Activated effector memory CD4-positive, alpha-beta T cell treated with Interleukin-2 at 50 U/mL for 16 hours (primary cell): ENCODE measurements around the gene ANAPC7.
"Not testable (repeated sequence)": the region's sequence is repeated elsewhere in the genome, so short reads cannot be mapped to it uniquely, and the experiment has no call there.

Experiments
- DNase-seq: peaks from one replicate; pipeline ENCODE4 v3.0.0-alpha.2; 2020

Gene ANAPC7

DNA sequence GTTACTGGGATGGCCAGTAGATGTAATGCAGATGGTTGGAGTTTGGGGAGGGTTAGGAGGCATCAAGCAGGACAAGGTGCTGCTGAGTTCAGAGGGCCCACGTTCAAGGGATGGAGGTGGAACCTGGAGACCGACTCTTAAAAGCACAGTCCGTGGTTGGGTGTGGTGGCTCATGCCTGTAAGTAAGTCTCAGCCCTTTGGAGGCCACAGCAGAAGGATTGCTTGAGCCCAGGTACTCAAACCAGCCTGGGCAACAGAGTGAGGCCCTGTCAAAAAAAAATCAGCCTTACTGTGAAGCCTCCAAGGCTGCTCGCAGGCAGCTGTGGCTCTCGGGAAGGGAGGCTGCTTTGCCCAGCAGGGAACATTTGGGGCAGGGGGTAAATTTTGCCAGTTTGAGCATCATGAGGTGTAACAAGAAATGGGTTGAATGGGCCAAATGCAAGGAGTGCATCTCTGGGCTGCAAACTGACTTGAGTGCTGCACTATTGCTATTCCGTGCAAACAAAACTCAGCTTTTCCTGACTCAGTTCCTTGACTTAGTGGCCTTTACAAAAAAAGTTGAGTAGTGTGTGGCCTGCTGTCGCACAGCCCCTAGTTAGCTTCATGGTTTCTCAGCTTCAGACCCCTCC, 55.0 kb downstream of the ANAPC7 start:
- DNase-seq: no peak

DNA sequence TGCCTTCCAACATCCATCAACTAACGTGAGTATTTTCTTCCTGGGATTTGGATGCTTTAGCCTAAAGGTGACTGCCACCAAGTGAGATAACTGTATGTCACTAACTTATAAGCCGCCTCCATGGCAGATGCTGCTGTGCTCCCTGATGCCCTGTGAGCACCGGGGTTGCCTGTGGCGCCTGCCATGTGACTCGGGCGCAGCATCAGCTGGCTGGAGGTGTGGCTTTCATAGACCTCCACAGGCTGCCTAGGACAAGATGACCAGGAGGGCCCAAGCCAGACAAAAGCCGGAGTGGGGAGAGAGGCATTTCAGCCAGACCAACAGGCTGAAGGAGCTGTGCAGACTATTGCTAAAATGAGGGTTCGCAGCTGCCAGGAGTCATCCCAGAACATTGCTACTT, 55.7 kb downstream of the ANAPC7 start:
- DNase-seq: no peak

DNA sequence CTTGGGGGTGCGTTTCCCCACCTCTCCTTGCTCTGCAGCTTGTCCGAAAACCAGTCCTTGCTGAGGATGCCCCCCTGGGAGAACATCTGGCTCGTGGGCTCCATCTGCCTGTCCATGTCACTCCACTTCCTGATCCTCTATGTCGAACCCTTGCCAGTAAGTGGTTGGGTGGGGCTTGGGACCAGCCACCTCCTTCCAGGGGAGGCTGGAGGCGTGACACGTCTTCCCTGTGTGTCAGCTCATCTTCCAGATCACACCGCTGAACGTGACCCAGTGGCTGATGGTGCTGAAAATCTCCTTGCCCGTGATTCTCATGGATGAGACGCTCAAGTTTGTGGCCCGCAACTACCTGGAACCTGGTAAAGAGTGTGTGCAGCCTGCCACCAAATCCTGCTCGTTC, 57.5 kb downstream of the ANAPC7 start:
- DNase-seq: no peak

DNA sequence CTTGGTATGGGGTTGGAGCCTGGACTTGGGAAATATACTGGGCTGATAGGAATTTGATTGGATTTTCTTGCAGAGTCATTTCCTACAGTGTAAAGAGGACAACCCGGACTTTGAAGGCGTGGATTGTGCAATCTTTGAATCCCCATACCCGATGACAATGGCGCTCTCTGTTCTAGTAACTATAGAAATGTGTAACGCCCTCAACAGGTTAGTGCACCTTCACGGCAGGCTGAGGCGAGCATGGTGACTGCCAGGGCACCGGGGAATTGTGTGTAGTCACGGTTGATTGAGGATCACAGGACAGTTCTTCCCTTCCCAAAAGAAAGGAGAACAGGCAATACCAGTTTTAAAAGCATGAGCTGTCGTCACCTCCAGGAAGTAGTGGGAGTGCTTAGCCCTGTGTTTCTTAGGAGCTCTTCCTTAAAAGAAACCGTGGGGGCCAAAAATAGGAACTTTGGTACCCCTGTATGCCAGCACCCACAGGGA, 58.3 kb downstream of the ANAPC7 start:
- no peak for DNase-seq

DNA sequence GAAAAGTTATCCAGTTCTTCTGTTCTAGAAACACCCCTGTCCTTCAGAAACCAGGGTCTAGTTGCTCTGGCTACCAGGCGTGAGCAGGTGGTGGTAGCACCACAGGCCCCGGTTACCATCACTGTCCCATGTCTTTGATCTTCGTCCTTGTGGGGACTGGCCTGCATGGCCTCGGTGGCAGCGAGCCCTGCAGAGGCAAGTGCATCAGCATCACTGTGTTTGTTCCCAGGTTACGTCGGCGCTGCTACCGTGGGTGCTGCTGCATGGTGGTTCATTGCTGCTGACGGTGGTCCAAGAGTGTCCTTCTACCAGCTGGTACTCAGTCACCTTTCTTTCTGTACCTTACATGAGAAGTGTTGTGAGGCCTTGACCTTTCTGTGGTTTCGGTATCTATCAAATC, 58.9 kb downstream of the ANAPC7 start:
- no peak for DNase-seq

DNA sequence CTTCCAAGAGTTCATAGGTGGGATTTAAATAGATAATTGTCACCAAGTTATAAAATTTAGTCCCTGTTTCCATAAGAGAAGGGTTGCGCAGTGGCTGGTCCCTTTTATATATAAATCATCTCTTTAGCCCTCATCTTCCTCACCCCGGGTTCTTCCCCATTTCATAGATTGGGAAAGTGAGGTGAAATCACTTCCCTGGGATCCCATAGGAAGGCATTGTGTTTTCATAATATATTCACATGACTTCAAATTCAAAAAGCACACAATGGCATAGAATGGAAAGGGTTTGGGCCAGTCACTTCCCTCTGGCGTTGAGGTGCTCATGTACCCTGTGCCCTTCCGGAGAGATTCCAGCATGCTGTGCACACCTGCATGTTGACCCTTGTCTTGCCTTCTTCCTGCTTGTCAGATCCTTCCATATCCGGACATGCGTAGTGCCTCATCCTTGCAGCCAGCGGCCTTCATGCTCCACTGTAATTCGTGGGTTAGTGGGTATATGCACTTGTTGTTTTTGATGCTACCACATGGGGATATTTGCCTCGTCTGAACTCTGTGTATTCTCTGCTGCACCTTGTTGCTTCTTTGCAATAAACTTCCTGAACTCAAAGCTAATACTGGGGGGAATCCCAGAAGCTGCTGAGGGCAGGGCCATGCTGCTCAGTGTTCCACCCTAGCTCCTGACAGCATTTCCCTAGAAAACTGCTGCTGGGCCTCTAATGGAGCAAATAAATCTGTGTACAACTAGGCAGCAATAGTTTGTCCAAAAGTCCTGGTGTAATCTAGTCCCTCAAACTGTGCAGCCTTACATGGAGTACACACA, 59.6 kb downstream of the ANAPC7 start:
- DNase-seq: no peak

DNA sequence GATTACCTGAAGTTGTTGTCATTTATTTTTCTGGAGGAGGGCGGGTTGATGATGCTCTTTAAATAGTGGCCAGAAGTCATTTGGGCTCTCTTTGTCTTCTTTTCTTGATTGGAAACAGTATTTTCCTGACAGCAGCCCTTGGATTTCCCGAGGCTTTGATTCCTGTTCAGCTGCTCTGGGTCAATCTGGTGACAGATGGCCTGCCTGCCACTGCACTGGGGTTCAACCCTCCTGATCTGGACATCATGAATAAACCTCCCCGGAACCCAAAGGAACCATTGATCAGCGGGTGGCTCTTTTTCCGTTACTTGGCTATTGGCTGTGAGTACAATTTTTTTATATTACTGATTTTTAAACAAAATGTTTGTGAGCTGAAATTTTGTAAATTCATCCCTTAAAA, 60.4 kb downstream of the ANAPC7 start:
- no peak for DNase-seq

DNA sequence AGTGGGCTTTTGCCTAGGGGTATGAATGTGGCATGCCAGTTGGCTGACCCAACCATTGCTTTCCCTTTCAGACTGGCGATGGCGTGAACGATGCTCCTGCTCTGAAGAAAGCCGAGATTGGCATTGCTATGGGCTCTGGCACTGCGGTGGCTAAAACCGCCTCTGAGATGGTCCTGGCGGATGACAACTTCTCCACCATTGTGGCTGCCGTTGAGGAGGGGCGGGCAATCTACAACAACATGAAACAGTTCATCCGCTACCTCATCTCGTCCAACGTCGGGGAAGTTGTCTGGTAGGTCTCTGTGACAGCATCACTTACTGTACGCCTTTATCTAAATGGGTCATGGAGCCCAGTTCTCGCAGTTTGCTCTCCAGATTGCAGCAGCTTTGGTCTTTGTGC, 61.4 kb downstream of the ANAPC7 start:
- DNase-seq: no peak

DNA sequence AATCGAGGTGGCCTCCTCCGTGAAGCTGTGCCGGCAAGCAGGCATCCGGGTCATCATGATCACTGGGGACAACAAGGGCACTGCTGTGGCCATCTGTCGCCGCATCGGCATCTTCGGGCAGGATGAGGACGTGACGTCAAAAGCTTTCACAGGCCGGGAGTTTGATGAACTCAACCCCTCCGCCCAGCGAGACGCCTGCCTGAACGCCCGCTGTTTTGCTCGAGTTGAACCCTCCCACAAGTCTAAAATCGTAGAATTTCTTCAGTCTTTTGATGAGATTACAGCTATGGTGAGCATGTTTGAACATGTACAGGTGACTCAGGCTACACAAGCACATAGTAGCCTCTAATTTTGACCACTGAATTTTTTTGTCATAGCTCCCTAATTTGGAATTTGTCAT, 62.8 kb downstream of the ANAPC7 start:
- DNase-seq: no peak

DNA sequence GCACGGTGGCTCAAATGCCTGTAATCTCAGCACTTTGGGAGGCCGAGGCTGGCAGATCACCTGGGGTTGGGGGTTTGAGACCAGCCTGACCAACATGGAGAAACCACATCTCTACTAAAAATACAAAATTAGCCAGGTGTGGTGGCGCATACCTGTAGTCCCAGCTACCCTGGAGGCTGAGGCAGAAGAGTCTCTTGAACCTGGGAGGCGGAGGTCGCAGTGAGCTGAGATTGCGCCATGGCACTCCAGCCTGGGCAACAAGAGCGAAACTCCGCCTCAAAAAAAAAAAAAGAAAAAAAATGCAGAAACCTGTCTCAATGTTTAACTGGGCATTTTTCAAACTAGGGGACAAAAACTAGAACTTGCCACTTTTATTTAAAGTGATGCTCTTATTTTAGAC, 63.2 kb downstream of the ANAPC7 start:
- not testable (repeated sequence) for DNase-seq

DNA sequence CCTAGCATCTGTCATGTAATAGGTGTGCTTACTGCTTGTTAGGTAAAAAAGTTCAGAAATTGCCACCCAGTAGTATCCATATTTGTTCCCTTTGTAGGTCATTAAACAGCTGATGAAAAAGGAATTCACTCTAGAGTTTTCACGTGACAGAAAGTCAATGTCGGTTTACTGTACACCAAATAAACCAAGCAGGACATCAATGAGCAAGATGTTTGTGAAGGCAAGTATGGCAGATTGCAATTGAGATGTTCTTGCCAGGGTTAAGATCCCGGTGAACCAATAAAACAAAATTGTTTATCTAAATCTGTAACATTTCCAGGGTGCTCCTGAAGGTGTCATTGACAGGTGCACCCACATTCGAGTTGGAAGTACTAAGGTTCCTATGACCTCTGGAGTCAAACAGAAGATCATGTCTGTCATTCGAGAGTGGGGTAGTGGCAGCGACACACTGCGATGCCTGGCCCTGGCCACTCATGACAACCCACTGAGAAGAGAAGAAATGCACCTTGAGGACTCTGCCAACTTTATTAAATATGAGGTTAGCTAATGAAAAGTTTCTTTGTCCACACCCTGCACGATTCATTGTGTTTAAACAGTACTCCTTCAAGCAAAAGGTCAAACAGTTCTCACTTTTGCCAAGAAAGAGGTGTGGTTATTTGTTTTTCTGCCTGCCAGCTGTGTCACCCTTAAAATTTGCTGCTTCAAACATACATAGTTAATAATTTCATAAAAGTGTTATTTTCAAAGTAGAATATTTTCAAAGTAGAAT, 64.1 kb downstream of the ANAPC7 start:
- DNase-seq: no peak

DNA sequence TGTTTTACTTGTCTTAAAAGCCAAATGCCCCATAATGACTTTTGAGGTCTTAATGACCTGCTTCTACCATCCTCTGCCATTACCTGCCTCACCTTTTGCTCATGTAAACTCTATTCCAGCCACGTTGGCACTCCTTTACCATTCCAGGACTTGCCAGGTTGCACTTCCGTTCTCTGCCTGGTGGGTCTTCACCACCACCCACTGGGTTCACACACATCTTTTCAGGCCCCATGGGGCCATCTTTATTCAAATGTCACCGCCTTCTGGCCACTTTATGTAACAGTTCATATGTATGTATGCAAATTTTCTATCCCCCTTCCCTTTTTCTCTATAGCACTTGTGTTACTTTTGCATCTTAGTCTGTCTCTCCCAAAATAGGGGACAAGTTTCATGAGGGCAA, 64.8 kb downstream of the ANAPC7 start:
- no peak for DNase-seq

DNA sequence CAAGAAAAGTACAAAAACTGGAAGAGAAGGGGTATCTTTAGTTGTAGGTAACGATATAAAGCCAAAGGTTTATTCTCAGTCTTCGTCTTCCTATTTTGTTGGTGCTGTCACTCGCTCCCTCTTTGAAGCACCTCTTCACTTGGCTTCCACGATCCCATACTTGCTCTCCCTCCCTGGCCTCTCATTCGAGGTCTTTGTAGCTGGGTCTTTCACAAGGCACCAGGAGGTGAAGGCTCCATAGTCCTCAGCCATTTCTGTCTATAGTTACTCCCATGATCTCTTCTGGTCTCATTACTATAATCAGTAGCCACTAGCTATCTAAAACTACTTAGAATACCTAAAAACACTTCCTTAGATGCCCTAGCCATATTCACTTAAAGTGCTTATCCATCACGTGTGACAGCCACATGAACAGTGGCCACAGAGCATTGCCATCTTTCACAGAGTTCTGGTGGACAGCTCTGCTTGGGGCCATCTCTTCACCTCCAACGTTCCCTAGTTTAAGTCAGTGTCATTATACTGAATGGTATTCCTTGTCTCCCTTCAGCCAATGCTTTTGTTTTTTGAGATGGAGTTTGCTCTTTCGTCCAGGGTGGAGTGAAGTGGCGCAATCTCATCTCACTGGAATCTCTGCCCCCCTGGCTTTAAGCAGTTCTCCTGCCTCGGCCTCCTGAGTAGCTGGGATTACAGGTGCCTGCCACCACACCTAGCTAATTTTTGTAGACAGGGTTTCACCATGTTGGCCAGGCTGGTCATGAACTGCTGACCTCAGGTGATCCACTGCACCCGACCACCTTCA, 65.4 kb downstream of the ANAPC7 start:
- no peak for DNase-seq

DNA sequence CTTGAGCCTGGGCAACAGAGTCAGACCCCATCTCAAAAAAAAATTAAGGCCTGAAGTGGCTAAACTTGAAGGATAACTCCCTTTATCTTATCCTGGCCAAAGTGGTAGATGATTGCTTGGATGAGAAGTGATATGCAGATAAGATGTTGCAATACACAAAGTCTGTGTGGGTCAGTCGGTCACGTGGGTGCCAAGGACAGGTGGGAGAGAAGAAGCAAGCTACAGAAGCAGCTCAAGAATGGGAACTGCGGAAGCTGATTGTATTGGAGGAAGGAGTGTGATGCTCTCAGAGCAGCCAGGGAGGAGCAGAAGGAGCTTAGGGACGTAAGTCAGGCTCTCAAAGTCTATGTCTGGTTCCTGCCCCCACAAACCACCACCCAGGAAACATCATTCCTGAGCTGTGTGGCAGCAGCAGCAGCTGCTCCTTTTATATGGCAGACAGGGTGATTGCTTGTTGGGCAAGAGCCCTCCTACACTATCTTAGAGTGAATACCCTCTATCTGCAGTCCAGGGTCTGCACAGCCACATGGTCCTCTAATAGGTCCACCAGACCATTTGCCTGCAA, 67.9 kb downstream of the ANAPC7 start:
- DNase-seq: no peak

DNA sequence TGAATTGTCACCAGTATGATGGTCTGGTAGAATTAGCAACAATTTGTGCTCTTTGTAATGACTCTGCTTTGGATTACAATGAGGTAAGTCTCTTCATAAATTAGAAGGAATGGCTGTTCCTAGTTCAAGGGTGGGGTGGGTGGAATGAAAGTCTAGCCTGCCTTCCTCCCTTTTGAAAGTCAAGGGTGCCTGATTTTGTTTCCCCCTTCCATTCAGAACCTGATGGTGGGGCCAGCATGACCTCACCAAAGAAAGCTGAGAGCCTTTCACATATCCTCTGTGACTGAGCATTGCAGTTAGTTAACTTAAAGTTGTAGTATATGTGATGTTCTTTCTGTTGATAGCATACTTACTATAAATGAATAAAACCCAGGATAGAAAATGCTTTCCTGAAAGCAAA, 70.3 kb downstream of the ANAPC7 start:
- DNase-seq: no peak

DNA sequence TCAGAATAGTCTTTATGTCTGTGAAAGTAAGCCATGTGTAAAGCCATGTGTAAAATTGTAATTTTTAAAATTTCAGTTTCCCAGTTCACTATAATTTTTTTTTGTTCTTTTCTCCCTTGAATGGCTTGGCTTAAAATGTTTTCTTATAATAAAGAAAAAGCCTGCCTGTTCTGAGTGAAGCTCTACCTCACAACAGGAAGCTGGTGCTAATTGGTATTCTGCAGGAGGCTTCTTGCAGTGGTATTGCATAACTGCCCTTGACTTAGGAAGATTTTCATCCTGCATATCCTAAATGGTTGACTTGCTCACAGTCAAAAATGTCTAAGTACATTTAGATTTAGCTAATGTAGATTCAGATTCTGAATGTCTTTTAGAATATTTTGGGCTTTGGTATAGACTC, 73.0 kb downstream of the ANAPC7 start:
- no peak for DNase-seq

DNA sequence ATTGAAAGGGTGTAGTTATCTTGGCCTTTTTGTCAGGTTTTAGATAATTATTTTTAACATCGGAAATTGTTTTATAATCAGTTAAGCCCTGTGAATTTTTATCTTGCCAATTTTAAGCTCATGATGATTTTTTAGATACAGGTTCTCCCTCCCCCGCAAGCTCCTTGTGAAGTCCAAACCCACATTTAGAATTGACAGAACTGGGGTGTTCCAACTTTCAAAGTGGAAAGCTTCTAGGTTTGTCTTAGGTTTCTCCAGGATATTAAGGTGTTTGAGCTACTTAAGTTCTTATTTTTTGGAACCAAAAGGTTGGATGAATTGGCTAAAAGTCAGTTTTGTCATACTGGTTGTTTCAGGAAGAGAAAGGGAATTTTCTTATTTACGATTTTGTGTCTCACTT, 73.4 kb downstream of the ANAPC7 start:
- DNase-seq: no peak

DNA sequence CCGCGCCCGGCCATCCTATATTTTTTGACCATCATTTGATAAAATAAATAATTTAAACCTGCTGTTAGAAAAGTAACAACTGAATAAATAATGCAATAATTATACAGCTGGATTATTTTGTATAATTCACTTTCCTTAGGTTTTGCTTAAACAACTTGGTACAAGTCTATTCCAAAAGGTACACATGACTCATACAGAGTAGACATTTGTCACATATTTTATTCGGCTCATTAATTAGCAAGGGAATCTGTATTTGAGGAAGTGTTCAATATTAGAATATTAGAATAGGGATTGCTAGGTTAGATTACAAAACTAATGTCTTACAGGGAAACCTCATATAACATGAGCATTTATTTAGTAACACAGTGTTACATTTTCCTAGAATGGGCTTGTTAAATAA, 73.8 kb downstream of the ANAPC7 start:
- no peak for DNase-seq
